Activated T-cell treated with anti-CD3 and anti-CD28 coated beads, Interleukin-2, amount 50 U/mL, for 24 hours (primary cell): ENCODE data around the gene PRTN3.
A peak's percentile ranks its signal among the peaks of the same experiment; 100 is the strongest.
"Not testable (repeated sequence)": the region's sequence is repeated elsewhere in the genome, so short reads cannot be mapped to it uniquely, and the experiment has no call there.

Experiments used
- DNase-seq: peaks from one replicate; pipeline ENCODE4 v3.0.0-alpha.2; 2020
- H3K27ac Mint-ChIP-seq: 2 replicates; pipeline ENCODE4 v1.8.0; 2020; ENCODE audit warnings: mild to moderate bottlenecking, mixed read lengths
- H3K27me3 Mint-ChIP-seq: 2 replicates; pipeline ENCODE4 v1.8.0; 2020; ENCODE audit warnings: mixed read lengths
- H3K36me3 Mint-ChIP-seq: 2 replicates; pipeline ENCODE4 v1.8.0; 2020; ENCODE audit warnings: low read depth, mixed read lengths
- H3K4me1 Mint-ChIP-seq: 2 replicates; pipeline ENCODE4 v1.8.0; 2020; ENCODE audit warnings: low read depth, mixed read lengths
- H3K4me3 Mint-ChIP-seq: 2 replicates; pipeline ENCODE4 v1.8.0; 2020; ENCODE audit warnings: mild to moderate bottlenecking, moderate library complexity, mixed read lengths
- H3K9me3 Mint-ChIP-seq: 2 replicates; pipeline ENCODE4 v1.8.0; 2020; ENCODE audit warnings: mixed read lengths

The PRTN3 gene

GRCh38 chr19:870963-871401, 30.2 kb downstream of the PRTN3 start:
- Mint-ChIP-seq H3K4me1 (peaks cover 10% of the 10 kb centered on the region), H3K9me3 (no peaks in the 10 kb centered on the region), H3K27me3 (no peaks in the 10 kb centered on the region), H3K36me3 (peaks cover 39% of the 10 kb centered on the region), H3K4me3 (no peak overlapping the region), H3K27ac (no peak overlapping the region)
- DNase-seq = no peak

GRCh38 chr19:871446-872265, 30.9 kb downstream of the PRTN3 start:
- DNase-seq = no peak
- Mint-ChIP-seq H3K4me3 (no peak overlapping the region), H3K36me3 (peaks cover 45% of the 10 kb centered on the region), H3K27me3 (no peaks in the 10 kb centered on the region), H3K9me3 (no peaks in the 10 kb centered on the region), H3K4me1 (peaks cover 10% of the 10 kb centered on the region), H3K27ac (peak overlapping the region; percentile 44)

- Mint-ChIP-seq H3K9me3 (no peaks in the 10 kb centered on the region), H3K36me3 (peaks cover 47% of the 10 kb centered on the region)
Observed at GRCh38 chr19:872266-872951, 31.6 kb downstream of the PRTN3 start.

GRCh38 chr19:873084-873483, 32.3 kb downstream of the PRTN3 start:
- H3K36me3 Mint-ChIP-seq = peaks cover 40% of the 10 kb centered on the region
- H3K9me3 Mint-ChIP-seq = no peaks in the 10 kb centered on the region
- no peak overlapping the region for H3K27ac Mint-ChIP-seq
- peak; percentile 69 for DNase-seq
- H3K4me3 Mint-ChIP-seq = no peak overlapping the region
- no peaks in the 10 kb centered on the region for H3K27me3 Mint-ChIP-seq
- peaks cover 10% of the 10 kb centered on the region for H3K4me1 Mint-ChIP-seq

More at GRCh38 chr19:872266-872951, 31.6 kb downstream of the PRTN3 start:
- peak; percentile 80 for DNase-seq
- Mint-ChIP-seq H3K27ac (peak overlapping the region; percentile 76), H3K27me3 (no peaks in the 10 kb centered on the region), H3K4me3 (peak overlapping the region; percentile 42), H3K4me1 (peaks cover 10% of the 10 kb centered on the region)

- H3K9me3 Mint-ChIP-seq = no peaks in the 10 kb centered on the region
- H3K4me3 Mint-ChIP-seq = no peak overlapping the region
- H3K4me1 Mint-ChIP-seq = peaks cover 10% of the 10 kb centered on the region
- no peaks in the 10 kb centered on the region for H3K27me3 Mint-ChIP-seq
- H3K36me3 Mint-ChIP-seq = peaks cover 37% of the 10 kb centered on the region
- no peak for DNase-seq
- no peak overlapping the region for H3K27ac Mint-ChIP-seq
Observed at GRCh38 chr19:873561-874041, 32.8 kb downstream of the PRTN3 start.

GRCh38 chr19:875265-875879, 34.6 kb downstream of the PRTN3 start:
- Mint-ChIP-seq H3K36me3 (peaks cover 35% of the 10 kb centered on the region), H3K27ac (peak overlapping the region; percentile 33), H3K9me3 (no peaks in the 10 kb centered on the region), H3K4me1 (peaks cover 10% of the 10 kb centered on the region), H3K27me3 (no peaks in the 10 kb centered on the region), H3K4me3 (no peak overlapping the region)
- no peak for DNase-seq

GRCh38 chr19:876089-876488, 35.3 kb downstream of the PRTN3 start:
- Mint-ChIP-seq H3K4me3 (no peak overlapping the region), H3K36me3 (peaks cover 40% of the 10 kb centered on the region), H3K27me3 (no peaks in the 10 kb centered on the region), H3K27ac (no peak overlapping the region), H3K9me3 (no peaks in the 10 kb centered on the region), H3K4me1 (peaks cover 10% of the 10 kb centered on the region)
- DNase-seq = no peak

GRCh38 chr19:876780-877314, 36.0 kb downstream of the PRTN3 start:
- H3K27ac Mint-ChIP-seq = no peak overlapping the region
- H3K4me3 Mint-ChIP-seq = no peak overlapping the region
- H3K4me1 Mint-ChIP-seq = peaks cover 8% of the 10 kb centered on the region
- no peak for DNase-seq
- peaks cover 45% of the 10 kb centered on the region for H3K36me3 Mint-ChIP-seq
- H3K27me3 Mint-ChIP-seq = no peaks in the 10 kb centered on the region
- H3K9me3 Mint-ChIP-seq = no peaks in the 10 kb centered on the region

- not testable (repeated sequence) for H3K4me3 Mint-ChIP-seq, DNase-seq, H3K9me3 Mint-ChIP-seq, H3K27ac Mint-ChIP-seq, H3K4me1 Mint-ChIP-seq, H3K27me3 Mint-ChIP-seq
- H3K36me3 Mint-ChIP-seq = peaks cover 57% of the 10 kb centered on the region
Observed at GRCh38 chr19:877992-878660, 37.3 kb downstream of the PRTN3 start.

GRCh38 chr19:878751-879561, 38.2 kb downstream of the PRTN3 start:
- H3K4me1 Mint-ChIP-seq, H3K9me3 Mint-ChIP-seq, H3K27ac Mint-ChIP-seq, H3K4me3 Mint-ChIP-seq, DNase-seq, H3K27me3 Mint-ChIP-seq: not testable (repeated sequence)
- H3K36me3 Mint-ChIP-seq = peaks cover 63% of the 10 kb centered on the region

- H3K4me1 Mint-ChIP-seq = no peaks in the 10 kb centered on the region
- no peak for DNase-seq
- H3K27ac Mint-ChIP-seq = no peak overlapping the region
- H3K9me3 Mint-ChIP-seq = no peaks in the 10 kb centered on the region
- H3K4me3 Mint-ChIP-seq = no peak overlapping the region
- H3K36me3 Mint-ChIP-seq = peaks cover 64% of the 10 kb centered on the region
- no peaks in the 10 kb centered on the region for H3K27me3 Mint-ChIP-seq
Observed at GRCh38 chr19:879711-880438, 39.1 kb downstream of the PRTN3 start.

GRCh38 chr19:881385-882071, 40.7 kb downstream of the PRTN3 start:
- Mint-ChIP-seq H3K4me3 (no peak overlapping the region), H3K9me3 (no peaks in the 10 kb centered on the region), H3K27ac (no peak overlapping the region), H3K36me3 (peaks cover 63% of the 10 kb centered on the region), H3K27me3 (no peaks in the 10 kb centered on the region), H3K4me1 (no peaks in the 10 kb centered on the region)
- DNase-seq = no peak
